ENCODE measurements around the gene USP7. TPM values are rescaled to one million over a fixed set of nuclear protein-coding genes. Genes with fewer than 3 reads are reported as not detected.
A peak's percentile ranks its signal among the peaks of the same experiment; 100 is the strongest.
"Not testable (repeated sequence)": the region's sequence is repeated elsewhere in the genome, so short reads cannot be mapped to it uniquely, and the experiment has no call there.

USP7 gene
- total RNA-seq, 1 donor from 2014 or later, result 55.3 TPM

DNA sequence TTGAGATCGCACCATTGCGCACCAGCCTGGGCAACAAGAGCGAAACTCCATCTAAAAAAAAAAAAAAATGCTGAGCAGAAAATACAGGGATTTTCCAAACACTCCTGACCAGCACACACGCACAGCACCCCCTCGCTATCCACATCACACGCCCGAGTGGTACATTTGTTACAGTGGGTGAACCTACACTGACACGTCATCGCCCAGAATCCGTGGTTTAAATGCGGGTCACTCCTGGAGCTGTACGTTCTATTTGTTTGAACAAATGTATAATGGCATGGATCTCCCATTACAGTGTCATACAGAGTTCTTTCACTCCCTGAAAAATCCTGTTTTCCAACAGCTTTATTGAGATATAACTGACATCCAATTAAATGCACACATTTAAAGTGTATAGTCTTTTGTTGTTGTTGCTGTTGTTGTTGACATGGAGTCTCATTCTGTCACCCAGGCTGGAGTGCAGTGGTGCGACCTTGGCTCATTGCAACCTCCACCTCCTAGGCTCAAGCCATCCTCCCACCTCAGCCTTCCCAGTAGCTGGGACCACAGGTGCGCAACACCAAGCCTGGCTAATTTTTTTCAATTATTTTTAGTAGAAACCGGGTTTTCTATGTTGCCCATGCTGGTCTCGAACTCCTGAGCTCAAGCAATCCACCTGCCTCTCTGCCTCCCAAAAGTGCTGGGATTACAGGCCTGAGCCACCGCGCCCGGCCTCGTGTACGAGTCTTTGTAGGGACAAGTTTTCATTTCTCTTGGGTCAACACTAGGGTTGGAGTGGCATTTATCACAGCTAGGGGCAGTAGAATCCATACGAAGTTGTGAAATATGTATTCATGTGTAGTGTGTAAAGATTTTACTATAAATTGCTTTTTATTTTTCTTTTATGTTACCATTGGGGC lies 90.5 kb downstream of the USP7 start:
- Histone ChIP-seq H3K27ac (no peak overlapping the region), H3K27me3 (no peaks in the 10 kb centered on the region), H3K9me3 (no peaks in the 10 kb centered on the region), H3K4me1 (peaks cover 0 to 14% of the 10 kb centered on the region in 2 donors), H3K36me3 (no peaks in the 10 kb centered on the region), H3K4me3 (no peak overlapping the region)
- intact Hi-C loops (cut with DNase I), result no loop called here
- DNase-seq (ENCODE audit: low spot score in 2 of 2), result no peak
- TF ChIP-seq CTCF (IDR thresholded peaks at IDR 0.05), result no peak

- H3K27ac ChIP-seq, result no peak overlapping the region
- no peak for DNase-seq (ENCODE audit: low spot score in 2 of 2)
- TF ChIP-seq CTCF (IDR thresholded peaks at IDR 0.05), result no peak
- H3K4me1 ChIP-seq, result peaks cover 2 to 14% of the 10 kb centered on the region in 2 donors
- intact Hi-C loops (cut with DNase I), result no loop called here
- H3K27me3 ChIP-seq, result no peaks in the 10 kb centered on the region
- H3K36me3 ChIP-seq, result no peaks in the 10 kb centered on the region
- no peaks in the 10 kb centered on the region for H3K9me3 ChIP-seq
- no peak overlapping the region for H3K4me3 ChIP-seq
Observed at GRCh38 chr16:8872071-8872470, 91.6 kb downstream of the USP7 start.

- intact Hi-C loops (cut with DNase I), result loop anchor here (1.0 to 5.0 kb wide), 4 partner anchors 73 to 248 kb away; partner anchors contain the start of genes ABAT, HAPSTR1, METTL22 and PMM2
- H3K27ac ChIP-seq, result peak overlapping the region in 1 of 2 donors; percentile 91
- not testable (repeated sequence) for H3K27me3 ChIP-seq; H3K4me3 ChIP-seq; H3K36me3 ChIP-seq; H3K9me3 ChIP-seq; DNase-seq (ENCODE audit: low spot score in 2 of 2)
- H3K4me1 ChIP-seq, result peaks cover 11 to 33% of the 10 kb centered on the region in 2 donors
Observed at GRCh38 chr16:8869988-8870241, 93.8 kb downstream of the USP7 start.

DNA sequence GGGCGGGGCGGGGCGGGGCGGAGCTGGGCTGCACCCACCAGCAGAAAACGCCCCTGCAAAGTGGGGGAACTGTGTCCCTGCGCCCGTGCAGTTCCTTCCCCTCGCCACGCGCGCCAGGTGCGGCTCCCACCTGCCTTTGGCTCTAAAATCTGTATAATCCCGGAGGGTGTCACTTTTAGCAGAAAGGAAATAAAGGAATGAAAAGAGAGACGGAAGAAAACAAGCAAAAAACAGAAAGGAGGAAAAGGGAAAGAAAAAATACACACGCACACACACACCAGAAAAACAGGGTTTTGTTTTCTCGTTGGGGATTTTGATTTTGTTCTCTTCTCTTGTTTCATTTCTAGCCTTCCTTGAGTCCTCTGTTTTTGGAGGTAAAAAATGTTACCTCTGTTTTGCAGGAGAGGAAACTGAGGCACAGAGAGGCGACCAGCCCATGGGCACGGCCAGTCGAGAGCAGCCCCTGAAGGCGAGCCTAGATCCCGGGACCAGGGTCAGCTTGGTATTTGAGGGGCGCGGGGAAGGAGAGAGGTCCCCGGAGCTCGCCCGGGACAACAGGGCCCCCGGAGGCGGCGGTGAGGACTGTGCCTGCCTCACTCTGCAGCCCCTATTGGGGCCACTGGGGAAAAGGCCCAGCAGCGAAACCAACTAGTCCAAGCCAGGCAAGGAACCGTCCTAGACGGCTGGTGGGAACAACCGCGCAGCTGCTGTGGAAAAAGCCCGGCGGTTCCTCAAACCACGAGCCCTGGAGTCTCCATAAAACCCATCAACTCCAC lies 94.3 kb downstream of the USP7 start:
- DNase-seq (ENCODE audit: low spot score in 2 of 2), result no peak
- H3K4me3 ChIP-seq, result peak overlapping the region; percentile 80 to 92
- no peaks in the 10 kb centered on the region for H3K9me3 ChIP-seq
- H3K36me3 ChIP-seq, result no peaks in the 10 kb centered on the region
- intact Hi-C loops (cut with DNase I), result loop anchor here (1.0 to 5.0 kb wide), 4 partner anchors 72 to 247 kb away; partner anchors contain the start of genes ABAT, HAPSTR1, METTL22 and PMM2
- H3K4me1 ChIP-seq, result peaks cover 11 to 38% of the 10 kb centered on the region in 2 donors
- peak overlapping the region; percentile 55 to 91 for H3K27ac ChIP-seq
- no peak for TF ChIP-seq CTCF (IDR thresholded peaks at IDR 0.05)
- no peaks in the 10 kb centered on the region for H3K27me3 ChIP-seq

DNA sequence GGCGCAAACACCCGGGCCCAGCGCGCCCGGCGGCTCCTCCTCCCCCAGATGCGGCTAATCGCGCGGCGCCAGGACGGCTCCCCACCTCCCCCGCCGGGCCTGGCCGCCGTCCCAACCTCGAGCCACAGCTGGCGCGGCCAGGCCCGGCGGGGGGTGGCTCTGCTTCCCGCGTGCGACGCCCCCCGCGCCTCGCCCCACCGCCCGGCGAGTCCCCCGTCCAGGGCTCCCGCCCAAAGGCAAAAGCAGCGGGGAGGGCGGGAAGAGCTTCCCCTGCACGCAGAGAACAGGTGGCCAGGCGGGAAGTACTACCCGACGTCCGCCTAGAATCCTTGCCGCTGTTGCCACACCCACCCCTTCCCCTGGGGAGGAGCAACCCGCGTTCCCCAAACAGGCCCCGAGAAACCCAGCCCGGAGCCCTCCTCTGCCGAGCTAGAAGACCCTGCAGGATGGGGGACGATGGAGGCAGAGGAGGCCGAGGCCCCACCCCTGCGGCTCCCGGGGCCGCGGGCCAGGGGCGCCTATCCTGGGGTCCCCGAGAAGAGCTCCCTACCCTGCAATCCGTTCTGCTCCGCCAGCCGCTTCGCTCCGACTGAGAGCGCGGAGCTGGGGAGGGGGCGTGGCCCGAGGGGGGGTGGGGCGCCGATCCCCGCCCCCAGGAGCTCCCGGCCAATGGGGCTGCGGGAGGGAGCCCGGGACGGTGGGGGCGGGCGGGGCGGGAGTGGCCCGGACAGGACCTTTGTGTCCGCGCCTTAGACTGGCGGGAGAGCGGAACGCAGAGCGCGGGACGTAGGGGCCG lies 95.1 kb downstream of the USP7 start, which contains the start of gene CARHSP1:
TSS of gene CARHSP1 (minus strand) at position 591 of the 796 bp plus-strand sequence. CDS start 9,678 bp downstream, outside the sequence.
- peak within 1 kb of the TSS; percentile 80 to 92 for H3K4me3 ChIP-seq
- intact Hi-C loops (cut with DNase I), result loop anchor here (1.0 to 5.0 kb wide), 4 partner anchors 71 to 246 kb away; partner anchors contain the start of genes ABAT, HAPSTR1, METTL22 and PMM2
- no peaks in the 10 kb centered on the region for H3K9me3 ChIP-seq
- TF ChIP-seq CTCF (IDR thresholded peaks at IDR 0.05), result no peak
- no peaks in the 10 kb centered on the region for H3K27me3 ChIP-seq
- no peaks in the 10 kb centered on the region for H3K36me3 ChIP-seq
- peak; percentile 61 to 91 for DNase-seq (ENCODE audit: low spot score in 2 of 2)
- H3K27ac ChIP-seq, result peak within 1 kb of the TSS; percentile 55 to 91
- peaks cover 11 to 46% of the 10 kb centered on the region in 2 donors for H3K4me1 ChIP-seq

Data from ascending aorta (tissue), 2 donors.